ENCODE data around the gene NAV2.

NAV2 gene

GRCh38 chr11:20054584-20054983 lies 341.9 kb downstream of the NAV2 start:
- no peak for DNase-seq (ENCODE audit: low read depth)
- no peak overlapping the region for H3K4me3 ChIP-seq (ENCODE audit: low read depth, low read length)
- no peak for TF ChIP-seq CTCF (IDR thresholded peaks at IDR 0.05; ENCODE audit: insufficient read depth, low read depth, low read length, missing control alignments)

GRCh38 chr11:20055312-20055711 lies 342.7 kb downstream of the NAV2 start:
- TF ChIP-seq CTCF (IDR thresholded peaks at IDR 0.05; ENCODE audit: insufficient read depth, low read depth, low read length, missing control alignments), result no peak
- no peak overlapping the region for H3K4me3 ChIP-seq (ENCODE audit: low read depth, low read length)
- DNase-seq (ENCODE audit: low read depth), result no peak

GRCh38 chr11:20056109-20056949 lies 343.7 kb downstream of the NAV2 start:
- no peak overlapping the region for H3K4me3 ChIP-seq (ENCODE audit: low read depth, low read length)
- DNase-seq (ENCODE audit: low read depth), result no peak
- no peak for TF ChIP-seq CTCF (IDR thresholded peaks at IDR 0.05; ENCODE audit: insufficient read depth, low read depth, low read length, missing control alignments)

DNA sequence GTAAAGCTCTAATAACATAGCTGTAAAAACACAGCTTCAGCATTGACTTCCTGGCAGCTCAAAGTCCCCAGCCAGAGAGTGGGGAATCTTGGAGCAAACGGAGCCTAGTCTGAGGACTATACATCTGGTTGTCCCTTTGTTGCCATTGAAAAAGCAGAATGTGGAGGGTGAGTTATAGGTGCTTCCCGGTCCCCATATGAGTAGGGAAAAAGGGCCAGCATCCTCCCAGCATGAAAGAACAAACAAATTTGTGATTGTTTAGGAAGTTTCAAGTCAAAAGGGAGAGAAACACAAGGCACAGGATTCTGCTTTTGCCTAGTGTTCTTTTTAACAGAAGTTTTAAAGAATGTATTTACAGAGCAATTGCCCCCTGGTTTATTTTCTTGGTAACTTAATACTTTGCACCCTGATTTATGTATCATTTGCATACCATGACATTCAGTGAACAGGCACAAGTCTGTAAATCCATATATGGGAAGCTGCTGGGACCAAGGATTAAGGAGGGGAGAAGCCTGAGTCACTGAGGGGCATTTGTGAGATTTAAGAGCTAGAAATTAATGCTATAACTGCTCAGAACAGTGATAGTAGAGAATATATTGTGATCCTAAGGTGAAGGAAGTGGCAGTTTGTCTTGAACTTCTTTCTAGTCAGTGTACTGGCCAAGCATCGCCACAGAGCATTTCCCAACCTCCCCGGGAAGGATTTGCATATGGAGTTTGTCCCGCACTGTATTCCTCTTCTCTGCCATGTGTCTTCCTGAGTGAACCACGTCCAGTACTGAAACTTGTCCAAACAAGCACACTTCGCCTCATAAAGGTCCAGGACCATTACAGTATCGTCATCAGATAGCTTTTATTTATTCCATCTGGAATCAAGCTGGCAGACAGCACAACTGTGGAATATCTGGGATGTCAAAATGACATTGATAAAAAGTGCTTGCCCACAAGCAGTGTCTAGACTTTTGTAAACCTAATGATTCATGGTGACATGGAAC lies 344.6 kb downstream of the NAV2 start:
- TF ChIP-seq CTCF (IDR thresholded peaks at IDR 0.05; ENCODE audit: insufficient read depth, low read depth, low read length, missing control alignments), result no peak
- no peak overlapping the region for H3K4me3 ChIP-seq (ENCODE audit: low read depth, low read length)
- DNase-seq (ENCODE audit: low read depth), result no peak

DNA sequence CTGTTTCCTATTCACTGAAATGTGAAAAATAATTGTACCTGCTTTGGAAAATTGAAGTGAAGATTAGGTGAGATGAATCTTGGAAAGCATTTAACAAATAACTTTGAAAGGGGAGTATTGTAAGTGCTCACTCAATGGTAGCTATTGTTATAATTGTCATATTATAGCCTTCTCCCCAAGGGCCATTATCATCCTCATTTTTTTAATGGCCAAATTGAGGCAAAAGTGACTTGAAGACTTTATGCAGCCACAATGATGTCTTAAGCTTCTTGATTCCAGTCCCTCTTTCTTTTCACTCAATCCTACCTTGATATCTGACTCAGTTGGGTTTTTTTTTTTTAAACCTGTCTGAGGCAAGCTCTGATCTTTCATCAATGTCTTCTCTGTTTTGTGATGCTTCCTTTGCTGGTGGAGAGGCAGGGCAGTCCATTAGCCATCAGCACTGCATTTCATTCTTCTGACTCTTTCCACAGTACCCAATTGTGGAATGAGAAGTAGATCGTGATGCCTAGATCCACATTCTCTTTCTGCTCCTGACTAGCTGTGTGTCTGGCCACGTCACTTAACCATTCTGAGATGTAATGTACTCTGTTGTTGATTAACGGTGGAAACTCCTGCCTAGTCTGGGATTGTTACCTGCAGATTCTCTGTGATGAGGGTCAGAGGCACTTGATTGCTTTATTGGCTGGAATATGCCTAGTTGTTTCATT lies 346.3 kb downstream of the NAV2 start:
- DNase-seq (ENCODE audit: low read depth), result no peak
- H3K4me3 ChIP-seq (ENCODE audit: low read depth, low read length), result no peak overlapping the region
- TF ChIP-seq CTCF (IDR thresholded peaks at IDR 0.05; ENCODE audit: insufficient read depth, low read depth, low read length, missing control alignments), result no peak

DNA sequence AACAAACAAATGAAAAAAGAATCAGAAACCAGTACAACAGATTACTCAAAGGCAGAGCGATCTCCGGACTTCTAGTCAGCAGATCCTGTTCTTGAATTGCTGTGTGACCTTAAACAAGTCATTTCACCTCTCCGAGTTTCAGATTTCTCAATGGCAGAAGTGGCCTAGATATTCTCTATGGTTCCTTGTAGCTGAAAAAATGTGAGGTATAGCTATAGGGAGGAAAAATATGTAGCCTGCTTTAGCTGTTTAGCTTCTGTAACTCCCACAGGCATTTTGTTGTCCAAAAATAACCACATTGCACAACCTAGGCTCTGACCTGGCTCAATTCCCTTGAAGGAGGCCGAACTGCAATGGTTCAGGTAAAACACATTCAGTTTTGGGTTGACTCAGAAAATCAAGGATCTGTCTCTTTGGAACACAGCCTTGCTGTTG lies 347.0 kb downstream of the NAV2 start:
- peak; percentile 18 for DNase-seq (ENCODE audit: low read depth)
- H3K4me3 ChIP-seq (ENCODE audit: low read depth, low read length), result no peak overlapping the region
- no peak for TF ChIP-seq CTCF (IDR thresholded peaks at IDR 0.05; ENCODE audit: insufficient read depth, low read depth, low read length, missing control alignments)
